ENCODE measurements around the gene ASPHD2. TPM values are rescaled to one million over a fixed set of nuclear protein-coding genes. Genes with fewer than 3 reads are reported as not detected.
"Not testable (repeated sequence)": the region's sequence is repeated elsewhere in the genome, so short reads cannot be mapped to it uniquely, and the experiment has no call there.

Gene ASPHD2
- total RNA-seq, 4 donors from 2014 or later = 0.20 to 1.2 (median 0.54) TPM

- DNase-seq (ENCODE audit: low spot score in 2 of 2) = no peak
- H3K9me3 ChIP-seq = no peaks in the 10 kb centered on the region
- TF ChIP-seq POLR2A (IDR thresholded peaks at IDR 0.05) = no peak
- no peak for TF ChIP-seq CTCF (IDR thresholded peaks at IDR 0.05)
- TF ChIP-seq EP300 (IDR thresholded peaks at IDR 0.05) = no peak
- no peaks in the 10 kb centered on the region for H3K36me3 ChIP-seq
- H3K4me1 ChIP-seq = peaks cover 0 to 6% (median 0%) of the 10 kb centered on the region in 4 donors
- H3K4me3 ChIP-seq = no peak overlapping the region
- H3K27ac ChIP-seq = no peak overlapping the region
- 23 to 29% methylated on average over 6 of the region's 6 CpGs for WGBS, 2 donors
- H3K27me3 ChIP-seq = peaks cover 0 to 8% of the 10 kb centered on the region in 2 donors
These were observed 24.1 kb upstream of the ASPHD2 start for GRCh38 chr22:26404851-26405421.

- Histone ChIP-seq H3K27ac (no peak overlapping the region), H3K27me3 (peaks cover 0 to 8% of the 10 kb centered on the region in 2 donors), H3K4me1 (peaks cover 0 to 6% (median 0%) of the 10 kb centered on the region in 4 donors), H3K4me3 (no peak overlapping the region), H3K9me3 (no peaks in the 10 kb centered on the region), H3K36me3 (no peaks in the 10 kb centered on the region)
- no peak for DNase-seq (ENCODE audit: low spot score in 2 of 2)
- TF ChIP-seq POLR2A (IDR thresholded peaks at IDR 0.05) (no peak), EP300 (IDR thresholded peaks at IDR 0.05) (no peak), CTCF (IDR thresholded peaks at IDR 0.05) (no peak)
- 67 to 84% methylated on average over 4 of the region's 4 CpGs for WGBS, 2 donors
These were observed 22.9 kb upstream of the ASPHD2 start for GRCh38 chr22:26406118-26406517.

GRCh38 chr22:26408562-26409220 lies 20.4 kb upstream of the ASPHD2 start:
- not testable (repeated sequence) for H3K36me3 ChIP-seq; H3K4me3 ChIP-seq; H3K27me3 ChIP-seq; H3K4me1 ChIP-seq; H3K9me3 ChIP-seq; DNase-seq (ENCODE audit: low spot score in 2 of 2); H3K27ac ChIP-seq
- 89 to 91% methylated on average over 7 of the region's 7 CpGs for WGBS, 2 donors

GRCh38 chr22:26409719-26410335 lies 19.2 kb upstream of the ASPHD2 start:
- TF ChIP-seq CTCF (IDR thresholded peaks at IDR 0.05) (no peak), POLR2A (IDR thresholded peaks at IDR 0.05) (no peak), EP300 (IDR thresholded peaks at IDR 0.05) (no peak)
- Histone ChIP-seq H3K27ac (no peak overlapping the region), H3K4me3 (no peak overlapping the region), H3K4me1 (peaks cover 0 to 3% (median 0%) of the 10 kb centered on the region in 4 donors), H3K9me3 (no peaks in the 10 kb centered on the region), H3K36me3 (no peaks in the 10 kb centered on the region), H3K27me3 (no peaks in the 10 kb centered on the region)
- no peak for DNase-seq (ENCODE audit: low spot score in 2 of 2)
- 63 to 68% methylated on average over 5 of the region's 5 CpGs for WGBS, 2 donors

GRCh38 chr22:26410386-26410785 lies 18.7 kb upstream of the ASPHD2 start:
- no peaks in the 10 kb centered on the region for H3K27me3 ChIP-seq
- H3K9me3 ChIP-seq = no peaks in the 10 kb centered on the region
- no peak for DNase-seq (ENCODE audit: low spot score in 2 of 2)
- no peaks in the 10 kb centered on the region for H3K4me1 ChIP-seq
- WGBS, 2 donors = 68 to 70% methylated on average over 5 of the region's 5 CpGs
- TF ChIP-seq CTCF (IDR thresholded peaks at IDR 0.05) = no peak
- no peak for TF ChIP-seq POLR2A (IDR thresholded peaks at IDR 0.05)
- no peak for TF ChIP-seq EP300 (IDR thresholded peaks at IDR 0.05)
- no peaks in the 10 kb centered on the region for H3K36me3 ChIP-seq
- no peak overlapping the region for H3K4me3 ChIP-seq
- no peak overlapping the region for H3K27ac ChIP-seq

Measured in tibial nerve (tissue), 4 donors.